HG03097 (cell line): ENCODE results near the gene HBA2.
"Not testable (repeated sequence)": the region's sequence is repeated elsewhere in the genome, so short reads cannot be mapped to it uniquely, and the experiment has no call there.

Source experiments
- ATAC-seq: cut with Tn5 transposase; IDR thresholded peaks from one replicate; pipeline ENCODE4 v1.9.1; 2021; ENCODE audit not compliant: unreplicated experiment, low FRiP score

Gene HBA2

DNA sequence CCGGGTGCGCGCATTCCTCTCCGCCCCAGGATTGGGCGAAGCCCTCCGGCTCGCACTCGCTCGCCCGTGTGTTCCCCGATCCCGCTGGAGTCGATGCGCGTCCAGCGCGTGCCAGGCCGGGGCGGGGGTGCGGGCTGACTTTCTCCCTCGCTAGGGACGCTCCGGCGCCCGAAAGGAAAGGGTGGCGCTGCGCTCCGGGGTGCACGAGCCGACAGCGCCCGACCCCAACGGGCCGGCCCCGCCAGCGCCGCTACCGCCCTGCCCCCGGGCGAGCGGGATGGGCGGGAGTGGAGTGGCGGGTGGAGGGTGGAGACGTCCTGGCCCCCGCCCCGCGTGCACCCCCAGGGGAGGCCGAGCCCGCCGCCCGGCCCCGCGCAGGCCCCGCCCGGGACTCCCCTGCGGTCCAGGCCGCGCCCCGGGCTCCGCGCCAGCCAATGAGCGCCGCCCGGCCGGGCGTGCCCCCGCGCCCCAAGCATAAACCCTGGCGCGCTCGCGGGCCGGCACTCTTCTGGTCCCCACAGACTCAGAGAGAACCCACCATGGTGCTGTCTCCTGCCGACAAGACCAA, at the start of gene HBA2:
HBA2 (plus strand) TSS at position 503 of the 568 bp plus-strand sequence; CDS start at position 540, 37 bp downstream.
- ATAC-seq = not testable (repeated sequence)

DNA sequence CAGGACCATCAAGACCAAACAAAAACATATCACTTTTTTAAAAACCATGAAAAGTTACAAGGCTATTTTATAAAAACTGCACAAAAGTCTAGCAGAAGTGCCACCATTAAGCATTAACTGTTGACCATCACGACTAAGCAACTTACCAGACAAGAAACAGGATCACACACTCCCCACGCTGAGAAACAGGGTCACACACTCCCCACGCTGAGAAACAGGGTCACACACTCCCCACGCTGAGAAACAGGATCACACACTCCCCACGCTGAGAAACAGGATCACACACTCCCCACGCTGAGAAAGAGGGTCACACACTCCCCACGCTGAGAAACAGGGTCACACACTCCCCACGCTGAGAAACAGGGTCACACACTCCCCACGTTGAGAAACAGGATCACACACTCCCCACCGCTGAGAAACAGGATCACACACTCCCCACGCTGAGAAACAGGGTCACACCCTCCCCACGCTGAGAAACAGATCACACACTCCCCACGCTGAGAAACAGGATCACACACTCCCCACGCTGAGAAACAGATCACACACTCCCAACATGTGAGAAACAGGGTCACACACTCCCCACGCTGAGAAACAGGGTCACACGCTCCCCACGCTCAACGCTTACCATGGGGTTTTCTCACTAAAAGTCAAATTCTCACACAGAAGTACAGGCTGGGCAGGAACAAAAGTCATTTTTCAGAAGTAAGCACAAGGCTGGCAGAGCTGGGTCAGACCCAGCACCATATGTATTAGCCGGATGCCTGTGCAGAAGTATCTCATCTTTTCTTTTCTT, 48.9 kb upstream of the HBA2 start:
- ATAC-seq = not testable (repeated sequence)

DNA sequence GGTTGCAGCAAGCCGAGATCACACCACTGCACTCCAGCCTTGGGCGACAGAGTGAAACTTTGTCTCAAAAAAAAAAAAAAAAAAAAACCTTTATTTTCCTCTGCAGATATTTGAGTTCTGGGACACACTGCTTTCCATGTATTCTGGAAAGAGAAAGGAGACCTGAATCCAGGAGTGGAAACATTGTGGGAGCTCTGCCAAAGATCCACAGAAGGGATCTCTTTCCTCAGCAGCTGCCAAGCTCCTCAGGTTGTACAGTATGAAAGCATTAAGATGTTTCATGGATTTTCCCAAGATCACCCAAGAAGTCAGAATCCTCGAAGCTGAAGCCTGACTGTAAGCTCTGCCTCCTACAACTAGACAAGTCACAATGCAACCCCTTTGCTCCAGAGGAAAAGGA, 47.7 kb upstream of the HBA2 start:
- ATAC-seq = no peak

DNA sequence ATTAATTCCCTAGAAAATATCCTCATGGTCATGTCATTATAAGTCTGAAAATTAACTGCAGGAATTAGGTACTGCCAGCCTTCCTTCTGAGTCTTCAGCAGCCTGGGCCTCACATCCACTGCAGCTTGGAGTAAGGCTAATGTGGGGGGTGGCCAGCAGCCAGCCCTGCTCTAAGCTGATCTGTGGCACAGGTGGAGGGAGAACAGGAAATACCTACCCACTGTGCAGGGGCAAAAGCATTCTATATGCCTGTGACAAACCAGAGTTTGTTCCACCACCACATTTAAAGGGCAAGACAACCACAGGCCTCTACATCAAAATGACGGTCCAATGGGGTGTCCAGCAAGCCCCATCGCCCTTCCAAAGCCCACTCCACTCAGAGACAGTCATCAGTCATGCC, 43.6 kb upstream of the HBA2 start:
- no peak for ATAC-seq

DNA sequence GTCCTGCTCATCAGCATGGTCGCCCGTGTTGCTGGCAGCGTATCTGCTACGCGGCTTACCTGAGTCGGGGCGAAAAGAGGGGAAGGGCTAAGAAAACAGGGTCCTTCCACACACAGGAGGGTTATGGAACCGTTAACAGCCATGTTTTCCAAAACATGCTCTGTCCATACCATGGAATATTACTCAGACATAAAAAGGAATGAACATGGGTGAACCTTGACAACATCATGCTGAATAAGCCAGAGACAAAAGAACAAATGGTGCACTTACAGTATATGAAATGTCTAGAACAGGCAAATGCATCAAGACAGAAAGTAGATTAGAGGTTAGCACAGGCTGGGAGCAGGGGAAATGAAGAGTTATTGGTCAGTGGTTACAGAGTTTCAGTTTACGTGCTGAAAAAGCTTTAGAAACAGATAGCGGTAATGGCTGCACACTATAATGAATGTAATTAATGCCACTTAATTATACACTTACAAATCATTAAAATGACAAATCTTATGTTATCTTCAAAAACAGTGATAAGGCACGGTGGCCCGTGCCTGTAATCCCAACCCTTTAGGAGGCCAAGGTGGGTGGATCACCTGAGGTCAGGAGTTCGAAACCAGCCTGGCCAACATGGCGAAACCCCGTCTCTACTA, 42.0 kb upstream of the HBA2 start:
- ATAC-seq = no peak

- no peak for ATAC-seq
These were observed 40.6 kb upstream of the HBA2 start for GRCh38 chr16:132120-132519.

- no peak for ATAC-seq
These were observed 39.0 kb upstream of the HBA2 start for GRCh38 chr16:133716-134115.

DNA sequence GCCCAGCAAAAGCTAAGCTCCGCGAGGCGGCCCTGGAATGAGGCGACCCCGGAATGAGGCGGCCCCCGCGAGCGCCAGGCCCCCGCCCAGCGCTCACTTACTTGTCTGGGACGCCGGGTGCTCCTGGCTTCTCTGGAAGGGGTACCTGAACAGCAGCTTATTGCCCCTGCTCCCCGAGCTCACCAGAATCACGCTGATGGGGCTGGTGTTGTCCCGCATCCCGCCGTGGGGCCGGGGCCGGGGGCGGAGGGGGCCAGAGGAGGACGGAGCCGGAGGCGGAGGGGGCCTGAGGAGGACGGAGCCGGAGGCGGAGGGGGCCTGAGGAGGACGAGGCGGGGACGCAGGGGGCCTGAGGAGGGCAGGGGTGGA, 34.6 kb upstream of the HBA2 start:
- ATAC-seq = no peak

- ATAC-seq = no peak
These were observed 32.4 kb upstream of the HBA2 start for GRCh38 chr16:140175-140857.

GRCh38 chr16:142405-142967, 30.2 kb upstream of the HBA2 start:
- ATAC-seq = no peak

DNA sequence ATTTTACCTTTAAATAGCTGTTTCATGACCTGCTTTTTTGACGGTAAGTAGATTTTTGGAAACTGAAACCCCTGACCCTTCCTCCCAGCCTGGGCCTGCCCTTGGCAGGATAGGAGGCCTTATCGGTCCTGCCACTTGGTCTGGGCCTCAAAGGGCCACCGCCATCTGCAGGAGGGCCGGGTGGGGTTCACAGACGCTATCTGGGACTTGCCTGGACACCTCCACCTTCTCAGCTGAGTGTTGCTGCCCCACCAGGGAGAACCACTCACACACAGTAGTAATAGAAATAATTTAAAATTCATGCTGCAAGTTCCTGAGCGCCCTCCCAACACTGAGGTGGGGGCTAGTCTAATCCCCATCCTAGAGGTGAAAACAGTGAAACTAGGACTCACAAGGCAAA, 29.6 kb upstream of the HBA2 start:
- no peak for ATAC-seq

GRCh38 chr16:143456-143855, 29.2 kb upstream of the HBA2 start:
- ATAC-seq = no peak

DNA sequence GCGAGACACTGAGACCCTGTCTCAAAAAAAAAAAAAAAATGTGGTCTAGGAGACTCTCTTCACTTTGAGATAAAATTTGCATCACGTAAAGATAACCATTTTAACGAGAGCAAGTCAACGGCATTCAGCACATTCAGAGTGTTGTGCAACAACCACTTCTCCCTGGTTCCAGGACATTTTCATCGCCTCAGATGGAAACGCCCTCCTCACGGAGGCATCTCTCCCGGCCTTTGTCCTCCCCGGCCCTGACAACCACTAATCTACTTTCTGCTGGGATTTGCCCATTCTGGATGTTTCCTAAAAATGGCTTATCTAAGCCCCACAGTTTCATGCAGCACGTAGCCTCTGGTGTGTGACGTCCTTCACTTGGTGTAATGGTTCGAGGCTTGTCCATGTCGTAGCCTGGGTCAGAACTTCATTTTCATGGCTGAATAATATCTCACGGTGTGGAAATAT, 27.9 kb upstream of the HBA2 start:
- ATAC-seq = no peak

GRCh38 chr16:146646-147045, 26.0 kb upstream of the HBA2 start:
- ATAC-seq = no peak

- no peak for ATAC-seq
These were observed 23.5 kb upstream of the HBA2 start for GRCh38 chr16:149024-149660.

- ATAC-seq = no peak
These were observed 20.2 kb upstream of the HBA2 start, which contains the start of gene HBZ for GRCh38 chr16:152141-153128. Gene HBZ, plus strand, starts transcription at chr16:152644. Its CDS starts 266 bp downstream, at chr16:152910.

DNA sequence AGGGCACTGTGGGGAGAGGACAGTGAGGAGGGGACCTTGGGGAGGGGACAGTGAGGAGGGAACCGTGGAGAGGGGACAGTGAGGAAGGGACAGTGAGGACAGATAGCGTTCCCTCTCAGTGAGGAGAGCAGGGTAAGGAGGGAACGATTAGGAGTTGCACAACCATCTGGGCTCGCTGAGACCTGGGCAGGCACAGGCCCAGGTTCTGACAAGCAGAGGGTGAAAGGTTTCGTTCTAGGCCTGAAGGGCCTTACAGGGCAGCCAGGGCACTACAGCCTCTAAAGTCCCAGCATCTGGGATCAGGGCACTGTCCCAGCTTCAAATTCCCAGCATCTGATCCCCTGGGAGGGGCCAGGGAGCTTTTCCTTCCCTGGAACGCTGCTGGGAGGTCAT, 19.6 kb upstream of the HBA2 start:
- ATAC-seq = not testable (repeated sequence)

DNA sequence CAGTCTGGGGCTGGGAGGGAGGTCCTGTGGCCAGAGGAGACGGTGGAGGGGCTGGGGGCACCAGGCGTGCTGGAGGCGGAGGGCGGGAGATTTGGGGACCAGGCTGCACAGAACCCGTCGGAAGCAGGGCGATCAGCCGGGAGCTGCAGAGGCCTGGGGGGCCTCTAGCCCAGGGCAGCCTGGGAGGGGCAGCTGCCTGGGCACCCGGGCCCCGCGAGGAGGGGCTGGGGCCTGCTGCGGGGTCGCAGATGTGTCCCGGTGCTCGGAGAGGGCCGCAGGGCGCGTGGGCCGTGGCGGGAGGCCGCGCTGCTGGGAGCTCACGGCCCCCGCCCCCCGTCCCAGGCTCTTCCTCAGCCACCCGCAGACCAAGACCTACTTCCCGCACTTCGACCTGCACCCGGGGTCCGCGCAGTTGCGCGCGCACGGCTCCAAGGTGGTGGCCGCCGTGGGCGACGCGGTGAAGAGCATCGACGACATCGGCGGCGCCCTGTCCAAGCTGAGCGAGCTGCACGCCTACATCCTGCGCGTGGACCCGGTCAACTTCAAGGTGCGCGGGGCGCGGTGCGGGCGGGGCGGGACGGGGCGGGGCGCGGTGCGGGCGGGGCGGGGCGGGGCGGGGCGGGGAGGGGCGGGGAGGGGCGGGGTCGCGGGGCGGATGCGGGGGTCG, 19.0 kb upstream of the HBA2 start:
- ATAC-seq = not testable (repeated sequence)
